ENCODE data around the gene NRN1L. TPM values are rescaled to one million over a fixed set of nuclear protein-coding genes. Genes with fewer than 3 reads are reported as not detected.
"Not testable (repeated sequence)": the region's sequence is repeated elsewhere in the genome, so short reads cannot be mapped to it uniquely, and the experiment has no call there.

Gene NRN1L
- polyA plus RNA-seq (ENCODE audit: insufficient read length) = 1.1 TPM

DNA sequence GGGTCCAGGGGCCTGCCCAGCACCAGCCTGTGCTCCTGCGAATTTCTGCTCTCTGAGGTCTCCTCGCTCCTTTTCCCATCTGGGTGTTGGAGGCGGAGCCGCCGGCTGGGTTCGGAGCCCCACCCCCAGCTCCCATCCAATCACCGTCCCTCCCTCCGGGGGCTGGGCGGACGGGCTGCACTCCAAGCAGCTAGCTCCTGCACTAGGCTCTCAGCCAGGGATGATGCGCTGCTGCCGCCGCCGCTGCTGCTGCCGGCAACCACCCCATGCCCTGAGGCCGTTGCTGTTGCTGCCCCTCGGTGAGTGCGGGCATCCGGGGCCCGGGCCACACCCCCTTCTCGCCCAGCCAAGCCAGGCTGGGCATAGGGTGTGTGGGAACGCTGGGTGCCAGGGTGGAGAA is at the start of gene NRN1L:
NRN1L (plus strand) TSS at position 202 of the 400 bp plus-strand sequence; CDS start at position 221, 19 bp downstream.
- peak; percentile 63 for DNase-seq (ENCODE audit: low read depth)

DNA sequence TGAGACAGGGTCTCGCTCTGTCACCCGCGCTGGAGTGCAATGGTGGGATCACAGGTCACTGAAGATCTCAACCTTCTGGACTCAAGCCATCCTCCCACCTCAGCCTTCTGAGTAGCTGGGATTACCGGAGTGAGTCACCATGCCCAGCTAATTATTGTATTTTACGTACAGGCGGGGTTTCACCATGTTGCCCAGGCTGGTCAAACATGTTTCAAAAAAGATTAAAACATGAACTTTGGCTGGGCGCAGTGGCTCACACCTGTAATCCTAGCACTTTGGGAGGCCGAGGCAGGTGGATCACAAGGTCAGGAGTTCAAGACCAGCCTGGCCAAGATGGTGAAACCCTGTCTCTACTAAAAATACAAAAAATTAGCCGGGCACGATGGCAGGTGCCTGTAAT is 47.5 kb upstream of the NRN1L start:
- DNase-seq (ENCODE audit: low read depth) = not testable (repeated sequence)

DNA sequence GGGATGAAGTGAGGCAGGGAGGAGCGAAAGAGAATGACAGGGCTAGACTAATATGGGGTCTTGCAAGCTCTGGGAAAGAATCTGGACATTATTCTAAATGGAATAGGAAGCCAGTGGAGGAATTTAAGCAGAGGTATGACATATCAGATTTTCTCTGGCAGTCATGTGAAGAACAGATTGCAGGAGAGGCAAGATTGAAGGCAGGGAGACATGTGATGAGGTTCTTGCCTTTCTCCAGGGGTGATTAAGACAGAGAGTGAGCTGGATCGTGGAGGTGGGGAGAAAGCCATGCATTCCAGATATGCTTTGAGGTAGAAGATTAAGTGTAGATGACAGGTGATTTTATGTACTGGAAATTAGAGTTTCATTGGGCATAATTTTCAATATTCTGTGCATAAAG is 46.9 kb upstream of the NRN1L start:
- no peak for DNase-seq (ENCODE audit: low read depth)

DNA sequence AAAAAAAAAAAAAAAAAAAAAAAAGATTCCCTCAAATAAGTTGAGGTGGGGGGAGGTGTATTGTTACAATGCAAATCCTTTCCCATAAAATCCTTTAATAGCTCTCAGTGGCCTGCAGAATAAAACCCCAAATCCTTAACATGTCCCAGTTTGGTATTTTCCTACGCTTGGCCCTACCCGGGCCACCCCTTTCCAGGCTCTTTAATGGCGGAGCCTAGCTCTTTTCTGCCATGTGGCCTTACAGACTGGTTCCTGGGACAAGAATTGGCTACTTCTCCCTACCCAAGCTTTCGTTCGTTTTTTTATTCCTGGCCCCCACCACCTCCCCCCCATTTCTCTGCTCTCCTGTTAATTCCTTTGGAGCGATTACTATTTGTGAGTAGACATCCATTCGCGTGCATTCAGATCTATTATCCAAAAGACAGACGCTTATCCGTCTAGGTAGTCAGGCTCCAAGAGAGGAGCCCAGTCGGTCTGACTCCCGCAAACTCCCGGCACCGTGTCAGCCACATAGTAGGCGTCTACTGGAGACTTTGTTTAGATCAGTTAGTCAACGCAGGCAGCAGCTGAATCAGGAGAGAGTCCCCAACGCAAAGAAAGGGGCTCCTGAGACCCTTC is 43.4 kb upstream of the NRN1L start:
- no peak for DNase-seq (ENCODE audit: low read depth)

DNA sequence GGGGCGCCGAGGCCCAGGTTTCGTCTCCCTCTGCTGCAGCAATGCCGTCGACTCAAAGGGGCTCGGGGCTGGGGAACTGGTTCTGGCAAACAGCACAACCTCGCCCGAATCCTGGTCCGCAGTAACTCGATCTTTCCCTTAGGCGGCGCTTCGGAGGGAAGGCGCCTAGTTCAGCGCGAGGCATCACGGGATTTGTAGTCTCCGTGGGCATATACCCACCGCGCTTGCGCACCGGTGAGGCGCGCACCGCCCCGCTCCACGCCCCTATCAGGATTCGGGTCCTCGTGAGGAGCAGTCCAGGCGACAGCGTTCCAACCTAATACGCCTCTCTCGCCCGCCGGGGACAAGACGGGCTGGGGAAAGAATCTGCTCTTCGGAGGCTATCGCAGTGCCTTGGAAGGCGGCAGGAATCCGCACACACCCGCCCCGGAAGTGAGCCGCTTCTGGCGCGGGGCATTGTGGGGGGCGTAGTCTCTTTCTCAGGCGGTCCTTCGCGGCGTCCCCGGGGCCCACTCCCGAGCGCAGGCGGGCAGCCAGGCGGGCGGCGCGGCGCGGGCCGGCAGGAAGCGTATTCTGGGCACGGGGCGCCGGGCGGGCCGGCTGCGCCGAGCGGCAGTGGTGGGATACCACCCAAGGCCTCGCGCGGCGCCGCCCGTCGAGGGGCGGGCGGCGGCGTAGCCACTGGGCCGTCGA is 42.7 kb upstream of the NRN1L start, which contains the start of gene THAP11:
THAP11 (plus strand) TSS at position 505 of the 693 bp plus-strand sequence. CDS start 235 bp downstream, outside the sequence.
- peak; percentile 90 for DNase-seq (ENCODE audit: low read depth)

DNA sequence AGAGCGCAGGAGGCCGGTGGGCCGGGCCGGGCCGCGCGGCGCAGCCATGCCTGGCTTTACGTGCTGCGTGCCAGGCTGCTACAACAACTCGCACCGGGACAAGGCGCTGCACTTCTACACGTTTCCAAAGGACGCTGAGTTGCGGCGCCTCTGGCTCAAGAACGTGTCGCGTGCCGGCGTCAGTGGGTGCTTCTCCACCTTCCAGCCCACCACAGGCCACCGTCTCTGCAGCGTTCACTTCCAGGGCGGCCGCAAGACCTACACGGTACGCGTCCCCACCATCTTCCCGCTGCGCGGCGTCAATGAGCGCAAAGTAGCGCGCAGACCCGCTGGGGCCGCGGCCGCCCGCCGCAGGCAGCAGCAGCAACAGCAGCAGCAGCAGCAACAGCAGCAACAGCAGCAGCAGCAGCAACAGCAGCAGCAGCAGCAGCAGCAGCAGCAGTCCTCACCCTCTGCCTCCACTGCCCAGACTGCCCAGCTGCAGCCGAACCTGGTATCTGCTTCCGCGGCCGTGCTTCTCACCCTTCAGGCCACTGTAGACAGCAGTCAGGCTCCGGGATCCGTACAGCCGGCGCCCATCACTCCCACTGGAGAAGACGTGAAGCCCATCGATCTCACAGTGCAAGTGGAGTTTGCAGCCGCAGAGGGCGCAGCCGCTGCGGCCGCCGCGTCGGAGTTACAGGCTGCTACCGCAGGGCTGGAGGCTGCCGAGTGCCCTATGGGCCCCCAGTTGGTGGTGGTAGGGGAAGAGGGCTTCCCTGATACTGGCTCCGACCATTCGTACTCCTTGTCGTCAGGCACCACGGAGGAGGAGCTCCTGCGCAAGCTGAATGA is 42.0 kb upstream of the NRN1L start:
- no peak for DNase-seq (ENCODE audit: low read depth)

DNA sequence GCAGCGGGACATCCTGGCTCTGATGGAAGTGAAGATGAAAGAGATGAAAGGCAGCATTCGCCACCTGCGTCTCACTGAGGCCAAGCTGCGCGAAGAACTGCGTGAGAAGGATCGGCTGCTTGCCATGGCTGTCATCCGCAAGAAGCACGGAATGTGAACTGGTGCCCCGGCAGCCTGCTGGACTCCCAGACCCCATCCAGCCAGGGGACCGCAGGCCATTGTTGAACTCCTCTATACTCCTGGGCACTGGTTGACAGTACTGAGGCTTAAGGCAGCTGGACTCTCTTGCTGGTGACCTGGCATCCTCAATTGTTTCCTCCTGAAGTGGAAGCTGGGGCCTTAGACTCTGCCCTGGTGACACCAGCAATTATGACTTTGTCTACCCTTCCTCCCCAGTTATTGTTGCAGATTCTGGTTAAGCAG is 41.3 kb upstream of the NRN1L start:
- DNase-seq (ENCODE audit: low read depth) = no peak

DNA sequence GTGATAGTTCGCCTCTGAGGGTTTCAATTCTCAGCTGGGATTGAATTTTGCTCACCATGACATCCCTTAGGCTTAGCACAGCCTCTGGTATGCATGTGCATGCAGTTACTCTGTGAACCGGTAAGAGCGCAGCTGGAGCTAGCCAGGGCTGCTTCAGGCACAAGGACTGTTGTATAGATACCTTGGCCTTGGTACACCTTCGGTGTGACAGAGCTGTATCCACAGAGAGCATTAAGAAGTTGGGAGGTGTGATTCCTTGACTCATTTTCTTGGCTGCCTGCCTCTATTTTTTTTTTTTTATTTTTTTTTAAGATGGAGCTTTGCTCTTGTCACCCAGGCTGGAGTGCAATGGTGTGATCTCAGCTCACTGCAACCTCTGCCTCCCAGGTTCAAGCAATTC is 40.2 kb upstream of the NRN1L start:
- no peak for DNase-seq (ENCODE audit: low read depth)

DNA sequence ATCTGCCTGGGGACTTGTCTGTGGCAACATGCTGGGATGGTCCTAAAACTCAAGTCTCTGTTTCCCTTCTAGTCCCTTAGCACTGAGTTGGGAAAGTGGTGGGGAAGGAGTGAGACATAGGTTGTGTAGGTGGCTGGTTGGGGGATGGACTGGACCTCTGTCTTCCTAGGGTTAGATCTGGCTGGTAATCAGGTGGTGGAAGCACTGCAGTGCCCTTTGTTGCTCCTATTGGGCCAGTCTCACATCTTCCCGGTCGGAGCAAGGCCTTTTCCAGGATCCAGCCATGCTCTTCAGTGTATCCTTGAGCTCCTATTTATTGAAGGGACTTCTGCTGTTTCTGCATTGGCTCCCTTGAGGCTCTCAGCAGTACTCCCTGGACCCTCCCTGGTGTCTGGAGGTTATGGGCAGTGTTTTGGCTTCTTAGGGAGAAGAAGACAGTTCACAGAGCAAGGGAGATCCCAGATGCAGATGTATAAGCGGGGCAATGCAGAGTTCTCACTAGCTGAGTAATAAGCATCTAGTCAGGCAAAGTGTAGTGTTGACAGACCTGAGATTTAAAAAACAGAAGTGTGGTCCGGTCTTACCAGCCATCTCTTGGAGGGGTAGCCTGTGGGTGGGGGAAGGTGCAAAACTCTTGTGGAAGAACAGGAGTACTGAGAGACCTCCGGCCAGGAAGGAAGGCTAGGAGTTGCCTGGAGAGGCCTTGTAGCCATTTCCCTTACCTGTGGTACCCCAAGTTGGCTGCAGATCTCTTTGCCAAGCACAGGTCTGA is 39.2 kb upstream of the NRN1L start:
- DNase-seq (ENCODE audit: low read depth) = no peak

DNA sequence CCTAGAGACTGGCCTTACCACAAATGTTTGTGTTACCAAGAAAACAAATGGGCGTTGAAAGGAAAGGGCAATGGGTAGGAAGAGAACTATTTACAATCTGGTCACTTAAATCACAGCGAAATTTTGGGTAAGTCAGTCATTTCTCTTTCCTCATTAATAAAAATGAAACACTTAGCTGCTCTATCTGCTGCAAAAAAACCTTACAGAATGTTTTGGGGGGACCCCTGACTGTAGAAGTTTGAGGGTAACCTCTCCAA is 38.7 kb upstream of the NRN1L start:
- DNase-seq (ENCODE audit: low read depth) = no peak

DNA sequence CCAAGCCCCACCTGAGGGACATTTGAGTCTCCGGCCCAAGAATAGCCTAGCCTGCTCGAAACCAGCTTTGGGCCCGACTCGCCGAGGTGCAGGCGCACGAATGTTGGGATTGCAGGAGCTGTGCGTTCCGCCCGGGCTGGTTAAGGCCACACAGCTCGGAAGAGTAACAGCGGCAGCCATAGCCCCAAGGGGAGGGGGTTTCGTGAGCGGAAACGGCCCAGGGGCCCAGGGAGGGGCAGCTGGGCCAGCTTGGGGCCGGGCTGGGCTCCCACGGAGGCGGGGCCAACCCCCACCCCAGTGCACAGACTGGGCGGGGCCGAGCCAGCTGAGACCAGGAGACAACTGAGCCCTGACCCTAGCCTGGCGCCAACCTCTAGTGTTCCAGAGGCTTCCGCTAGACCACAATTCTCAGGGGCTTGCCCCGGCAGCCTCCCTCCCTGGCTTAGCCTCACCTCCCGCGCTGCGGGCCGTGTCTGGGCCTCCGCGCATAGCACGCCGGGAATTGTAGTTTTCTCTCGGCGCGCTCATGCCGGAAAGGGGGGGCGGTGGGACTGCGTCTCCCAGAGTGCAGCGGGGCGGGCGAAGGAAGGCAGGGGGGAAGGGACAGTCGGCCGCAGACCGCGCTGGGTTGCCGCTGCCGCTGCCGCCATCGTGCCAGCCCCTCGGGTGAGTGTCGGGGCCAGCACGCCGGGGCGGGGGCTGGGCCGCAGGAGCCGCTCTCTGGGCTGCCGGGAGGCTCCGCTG is 38.2 kb upstream of the NRN1L start, which contains the start of gene NUTF2:
NUTF2 (plus strand) TSS at position 614 of the 744 bp plus-strand sequence. CDS start 18,198 bp downstream, outside the sequence.
- peak; percentile 72 for DNase-seq (ENCODE audit: low read depth)

DNA sequence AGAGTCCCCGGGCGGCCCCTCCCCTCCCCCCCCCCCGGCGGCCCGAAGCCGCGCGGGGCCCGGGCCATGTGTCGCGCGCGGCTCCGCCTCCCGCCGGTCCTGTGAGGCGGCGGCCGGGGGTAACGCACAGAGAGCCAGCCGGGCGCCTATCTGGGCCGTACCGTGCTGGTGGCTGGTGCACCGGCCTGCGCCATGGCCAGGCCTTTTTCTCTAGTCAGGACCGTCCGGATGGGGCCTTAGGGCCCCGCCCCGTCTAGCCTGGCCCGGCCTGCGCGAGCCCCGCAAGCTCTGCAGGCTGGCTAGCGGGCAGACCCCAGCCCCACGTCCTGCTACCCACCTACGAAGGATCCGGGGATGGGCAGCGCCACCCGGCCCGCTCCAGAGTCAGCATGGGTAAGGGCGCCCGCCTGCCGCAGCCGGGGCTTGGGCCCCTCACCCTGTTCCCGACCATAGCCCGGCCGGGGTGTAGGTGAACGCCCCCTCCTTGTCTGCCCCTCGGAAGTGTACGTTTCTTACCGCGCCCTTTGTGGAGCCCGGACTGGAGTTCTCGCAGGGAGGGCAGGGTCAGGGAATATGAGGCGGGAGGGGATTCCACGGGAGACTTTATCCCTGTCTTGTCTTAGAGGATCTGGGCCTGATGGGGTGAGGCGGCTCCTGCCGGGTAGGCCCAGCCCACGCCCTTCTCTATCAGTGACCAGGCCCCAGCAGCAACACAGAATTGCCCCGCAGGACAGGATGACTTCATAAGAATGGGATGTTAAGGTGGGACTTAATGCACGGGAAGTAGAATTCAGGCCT is 37.4 kb upstream of the NRN1L start, which contains the start of gene CENPT:
CENPT (minus strand) TSS at position 630 of the 798 bp plus-strand sequence. CDS start 13,834 bp downstream, outside the sequence.
- no peak for DNase-seq (ENCODE audit: low read depth)

DNA sequence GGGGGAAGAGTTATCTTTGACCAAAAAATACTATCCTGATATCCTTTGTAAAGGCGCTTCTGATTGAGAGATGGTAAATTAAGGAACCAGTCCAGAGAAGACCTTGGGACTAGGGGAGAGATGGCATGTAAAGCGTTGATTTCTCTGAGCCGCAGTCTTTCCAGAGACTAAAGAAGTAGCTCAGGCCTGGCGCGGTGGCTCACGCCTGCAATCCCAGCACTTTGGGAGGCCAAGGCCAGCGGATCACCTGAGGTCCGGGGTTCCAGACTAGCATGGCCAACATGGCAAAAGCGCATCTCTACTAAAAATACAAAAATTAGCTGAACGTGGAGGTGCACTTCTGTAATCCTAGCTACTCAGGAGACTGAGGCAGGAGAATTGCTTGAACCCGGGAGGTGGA is 36.6 kb upstream of the NRN1L start:
- no peak for DNase-seq (ENCODE audit: low read depth)

DNA sequence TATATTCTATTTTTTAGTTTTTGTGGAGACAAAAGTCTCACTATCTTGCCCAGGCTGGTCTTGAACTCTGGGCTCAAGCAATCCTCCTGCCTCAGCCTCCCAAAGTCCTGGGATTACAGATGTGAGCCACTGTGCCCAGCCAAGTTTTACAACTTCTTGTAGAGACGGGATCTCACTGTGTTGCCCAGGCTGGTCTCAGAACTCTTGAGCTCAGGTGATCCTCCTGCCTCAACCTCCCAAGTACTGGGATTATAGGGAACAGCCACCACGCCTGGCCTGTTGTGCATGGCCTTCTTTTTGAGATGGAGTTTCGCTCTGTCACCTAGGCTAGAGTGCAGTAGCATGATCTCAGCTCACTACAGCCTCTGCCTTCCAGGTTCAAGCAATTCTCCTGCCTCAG is 31.0 kb upstream of the NRN1L start:
- DNase-seq (ENCODE audit: low read depth) = no peak

DNA sequence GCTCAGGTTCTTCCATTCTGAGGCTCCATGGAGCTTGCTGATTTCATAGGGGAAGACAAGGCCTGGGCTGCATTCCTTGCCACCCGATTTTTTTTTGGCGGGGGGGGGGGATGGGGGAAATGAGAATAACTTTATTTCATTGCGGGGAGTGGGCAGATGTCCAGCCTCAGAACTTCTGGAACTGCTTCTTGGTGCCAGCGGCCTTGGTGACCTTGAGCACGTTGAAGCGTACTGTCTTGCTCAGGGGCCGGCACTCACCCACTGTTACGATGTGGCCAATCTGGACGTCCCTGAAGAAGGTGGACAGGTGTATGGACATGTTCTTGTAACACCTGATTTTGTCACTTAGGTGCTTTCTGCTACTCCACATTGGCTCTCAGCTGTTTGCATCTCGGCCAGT is 28.9 kb upstream of the NRN1L start:
- DNase-seq (ENCODE audit: low read depth) = no peak

DNA sequence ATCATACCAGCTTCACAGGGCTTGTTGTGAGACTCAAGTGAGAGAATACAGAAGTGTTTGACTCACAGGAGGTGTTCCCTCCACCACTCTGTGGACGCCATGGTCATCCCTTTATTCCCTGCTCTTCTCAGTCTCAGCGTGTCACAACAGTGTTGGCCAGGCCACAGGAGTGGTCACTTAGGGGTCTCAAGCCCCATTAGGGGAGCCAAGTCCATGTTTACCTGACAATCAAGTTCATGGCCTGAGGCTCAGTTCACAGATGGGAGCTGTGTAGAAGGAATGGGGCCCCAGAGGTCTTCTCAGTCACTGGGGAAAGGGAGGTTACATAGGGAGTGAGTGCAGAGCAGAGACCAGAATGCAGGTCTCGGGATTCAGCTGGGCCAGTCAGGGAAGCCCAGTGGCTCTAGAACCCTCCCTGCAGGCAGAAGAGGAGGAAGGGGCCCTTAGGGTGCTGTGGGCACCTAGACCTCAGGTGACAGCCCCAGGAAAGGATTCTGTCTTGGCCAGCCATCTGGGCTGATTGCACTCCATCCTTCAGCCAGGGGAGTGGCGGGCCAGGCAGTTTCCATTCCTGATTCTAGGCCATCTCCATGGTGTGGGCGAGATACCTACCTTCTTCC is 27.6 kb upstream of the NRN1L start:
- no peak for DNase-seq (ENCODE audit: low read depth)

DNA sequence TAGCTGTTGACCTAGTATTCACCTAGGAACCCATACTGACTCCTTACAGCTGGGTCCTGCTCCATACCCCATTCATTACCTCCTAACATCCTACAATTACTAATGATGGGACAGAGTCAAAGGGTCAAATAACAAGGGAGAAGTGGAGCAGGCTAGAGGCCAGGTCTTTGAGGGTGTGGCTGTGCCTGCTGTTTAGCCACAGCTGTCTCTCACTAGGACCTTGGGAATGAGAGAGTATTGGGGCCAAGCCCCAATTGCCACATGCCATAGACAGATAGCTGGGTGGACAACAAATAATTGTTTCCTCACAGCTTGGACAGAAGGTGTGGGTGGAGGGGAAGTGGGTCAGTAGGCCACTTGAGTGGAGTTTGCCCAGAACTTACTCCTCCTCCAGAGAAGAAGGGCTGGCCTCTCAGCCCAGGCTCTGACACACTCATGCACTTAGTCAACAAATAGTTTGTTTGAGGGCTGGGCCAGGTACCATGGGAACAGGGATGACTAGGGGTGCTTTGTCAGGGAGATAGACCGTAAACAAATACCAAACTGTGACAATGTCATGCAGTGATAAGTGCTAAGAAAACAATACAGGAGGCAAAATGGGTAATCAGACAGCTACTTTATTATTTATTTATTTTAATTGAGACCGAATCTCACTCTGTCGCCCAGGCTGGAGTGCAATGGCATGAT is 27.0 kb upstream of the NRN1L start:
- no peak for DNase-seq (ENCODE audit: low read depth)

DNA sequence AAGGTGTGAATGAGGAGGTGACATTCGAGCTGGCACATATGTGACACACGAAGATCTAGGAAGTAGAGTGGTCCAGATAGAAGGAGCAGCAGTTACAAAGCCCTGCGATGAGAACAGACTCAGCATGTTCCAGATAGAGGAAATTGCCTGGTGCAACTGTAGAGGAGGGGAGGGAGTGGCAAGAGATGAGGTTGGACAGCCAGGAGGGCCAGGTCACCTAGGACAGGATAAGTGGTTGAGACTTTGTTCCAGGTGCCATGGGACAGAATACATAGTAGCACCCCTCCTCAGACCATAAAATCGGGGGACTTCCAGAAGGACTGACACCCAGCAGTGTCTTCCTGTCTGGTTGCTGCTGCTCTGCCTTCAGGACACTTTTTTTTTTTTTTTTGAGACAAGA is 26.2 kb upstream of the NRN1L start:
- no peak for DNase-seq (ENCODE audit: low read depth)

Measured in forelimb muscle (tissue), 1 donor.